Esophagus muscularis mucosa (tissue), 4 donors: Measurements from ENCODE around the gene UCN2. TPM values are rescaled to one million over a fixed set of nuclear protein-coding genes. Genes with fewer than 3 reads are reported as not detected.

ENCODE experiments used
- DNase-seq: peaks from one replicate; pipeline ENCODE4 v3.0.0-alpha.2; 2017; ENCODE audit errors: extremely low spot score
- H3K27ac ChIP-seq, 4 donors: fragments of 200-600 bp; sonication (generic); replicated peaks in 1 of 4; 1 replicate in 3 of 4; 2 replicates in 1 of 4; pipeline ENCODE4 v1.5.1; 2016 to 2019; ENCODE audit warnings: mild to moderate bottlenecking in 1 of 4
- H3K27me3 ChIP-seq, 4 donors: fragments of 200-600 bp; sonication (generic); one replicate each; pipeline versions ENCODE4 v1.5.1 to v1.6.0; 2016 to 2019
- H3K36me3 ChIP-seq, 4 donors: fragments of 200-600 bp; sonication (generic); one replicate each; pipeline ENCODE4 v1.5.1; 2016 to 2019
- H3K4me1 ChIP-seq, 4 donors: fragments of 200-600 bp; sonication (generic); one replicate each; pipeline ENCODE4 v1.5.1; 2016 to 2019
- H3K4me3 ChIP-seq, 4 donors: fragments of 200-600 bp; sonication (generic); 1 replicate in 2 of 4; 2 replicates in 2 of 4; pipeline ENCODE4 v1.5.1; 2016 to 2019; ENCODE audit warnings: mild to moderate bottlenecking in 4 of 4, moderate library complexity in 1 of 4
- H3K9me3 ChIP-seq, 4 donors: fragments of 200-600 bp; sonication (generic); 1 replicate in 3 of 4; 2 replicates in 1 of 4; pipeline ENCODE4 v1.5.1; 2016 to 2019
- CTCF ChIP-seq, 3 experiments: fragments of 200-600 bp in 2 of 3; fragments of 450-650 bp in 1 of 3; sonication (generic) in 2 of 3; IDR thresholded peaks; one replicate each; pipeline ENCODE4 v1.5.1; 2017 to 2019; ENCODE audit warnings: antibody characterized with exemption in 3 of 3, mild to moderate bottlenecking in 2 of 3, moderate library complexity in 1 of 3
- EP300 ChIP-seq: sonication (generic); formaldehyde crosslinking; IDR thresholded peaks from one replicate; pipeline ENCODE4 v1.6.1; 2017; ENCODE audit warnings: antibody characterized with exemption
- POLR2A ChIP-seq: fragments of 450-650 bp; IDR thresholded peaks from one replicate; pipeline ENCODE4 v1.6.1; 2017; ENCODE audit warnings: antibody characterized with exemption, moderate library complexity, mild to moderate bottlenecking, low read depth
- POLR2AphosphoS5 ChIP-seq, 2 donors: sonication (generic); formaldehyde crosslinking; IDR thresholded peaks; one replicate each; pipeline ENCODE4 v1.6.1; 2017; ENCODE audit warnings: antibody characterized with exemption in 2 of 2
- WGBS: methylation state at CpG from one replicate; pipeline ENCODE4 v1.1.5; 2018; 5-methylcytosine and 5-hydroxymethylcytosine counted together
- intact Hi-C: fragments of 100-400 bp; cut with DNase I; formaldehyde crosslinking; loops from one replicate; pipeline ENCODE4 v1.15.1; 2023
- total RNA-seq, 4 donors: library from RNA; depleted of rRNA; stranded (reverse); fragments of >200 nt; gene quantifications; one replicate each; pipeline versions ENCODE4 v1.1.0 to v1.2.1, GENCODE V29; 2016

UCN2 gene
- total RNA-seq, 4 donors from 2014 or later, result not detected

- DNase-seq, result no peak
- intact Hi-C loops, result no loop called here
- no peak overlapping the region for H3K27ac ChIP-seq
Measured at GRCh38 chr3:48592519-48593087, 29.0 kb upstream of the UCN2 start.

GRCh38 chr3:48591886-48592518 lies 28.4 kb upstream of the UCN2 start:
- TF ChIP-seq CTCF (IDR thresholded peaks at IDR 0.05), result no peak
- TF ChIP-seq POLR2A, result no peak
- Histone ChIP-seq H3K27ac (no peak overlapping the region), H3K4me3 (no peak overlapping the region), H3K27me3 (peaks cover 0 to 46% (median 0%) of the 10 kb centered on the region in 4 donors), H3K9me3 (no peaks in the 10 kb centered on the region), H3K4me1 (peaks cover 19 to 28% (median 23%) of the 10 kb centered on the region in 4 donors), H3K36me3 (peaks cover 0 to 23% (median 0%) of the 10 kb centered on the region in 4 donors)
- intact Hi-C loops, result no loop called here
- DNase-seq, result no peak
- 85% methylated on average over 9 of the region's 22 CpGs for WGBS

More at GRCh38 chr3:48592519-48593087, 29.0 kb upstream of the UCN2 start:
- no peak overlapping the region for H3K4me3 ChIP-seq
- H3K27me3 ChIP-seq, result peaks cover 0 to 46% (median 0%) of the 10 kb centered on the region in 4 donors
- no peak for TF ChIP-seq EP300
- TF ChIP-seq POLR2A, result no peak
- TF ChIP-seq CTCF (IDR thresholded peaks at IDR 0.05), result no peak
- no peak for TF ChIP-seq POLR2AphosphoS5 (IDR thresholded peaks at IDR 0.05)
- H3K36me3 ChIP-seq, result peaks cover 0 to 22% (median 4%) of the 10 kb centered on the region in 4 donors
- peaks cover 21 to 34% (median 24%) of the 10 kb centered on the region in 4 donors for H3K4me1 ChIP-seq
- H3K9me3 ChIP-seq, result no peaks in the 10 kb centered on the region
- WGBS, result 96% methylated on average over 9 of the region's 21 CpGs

- TF ChIP-seq EP300, result no peak
- TF ChIP-seq CTCF (IDR thresholded peaks at IDR 0.05), result no peak
- TF ChIP-seq POLR2A, result no peak
- no peak for TF ChIP-seq POLR2AphosphoS5 (IDR thresholded peaks at IDR 0.05)
- intact Hi-C loops, result no loop called here
- Histone ChIP-seq H3K27ac (no peak overlapping the region), H3K4me3 (no peak overlapping the region), H3K4me1 (peaks cover 19 to 25% (median 22%) of the 10 kb centered on the region in 4 donors), H3K9me3 (no peaks in the 10 kb centered on the region), H3K27me3 (peaks cover 0 to 46% (median 0%) of the 10 kb centered on the region in 4 donors), H3K36me3 (peaks cover 0 to 29% (median 0%) of the 10 kb centered on the region in 4 donors)
- DNase-seq, result no peak
- WGBS, result 79% methylated on average over 6 of the region's 14 CpGs
Measured at GRCh38 chr3:48591436-48591835, 27.9 kb upstream of the UCN2 start.

- H3K27ac ChIP-seq, result no peak overlapping the region
- H3K4me3 ChIP-seq, result no peak overlapping the region
- DNase-seq, result no peak
- no peaks in the 10 kb centered on the region for H3K9me3 ChIP-seq
- WGBS, result 80% methylated on average over 14 of the region's 15 CpGs
- H3K27me3 ChIP-seq, result peaks cover 0 to 19% (median 0%) of the 10 kb centered on the region in 4 donors
- no peak for TF ChIP-seq POLR2AphosphoS5 (IDR thresholded peaks at IDR 0.05)
- TF ChIP-seq EP300, result no peak
- TF ChIP-seq CTCF (IDR thresholded peaks at IDR 0.05), result no peak
- TF ChIP-seq POLR2A, result no peak
- H3K36me3 ChIP-seq, result peaks cover 0 to 47% (median 2%) of the 10 kb centered on the region in 4 donors
- intact Hi-C loops, result no loop called here
- H3K4me1 ChIP-seq, result no peaks in the 10 kb centered on the region
Measured at GRCh38 chr3:48588230-48588629, 24.6 kb upstream of the UCN2 start.

- 84% methylated on average over 10 of the region's 11 CpGs for WGBS
- no peak overlapping the region for H3K27ac ChIP-seq
- no peak for DNase-seq
- peaks cover 0 to 52% (median 2%) of the 10 kb centered on the region in 4 donors for H3K36me3 ChIP-seq
- TF ChIP-seq EP300 (no peak), CTCF (IDR thresholded peaks at IDR 0.05) (no peak), POLR2AphosphoS5 (IDR thresholded peaks at IDR 0.05) (no peak), POLR2A (no peak)
- intact Hi-C loops, result no loop called here
- peaks cover 0 to 14% (median 0%) of the 10 kb centered on the region in 4 donors for H3K27me3 ChIP-seq
- no peaks in the 10 kb centered on the region for H3K9me3 ChIP-seq
- no peak overlapping the region for H3K4me3 ChIP-seq
- no peaks in the 10 kb centered on the region for H3K4me1 ChIP-seq
Measured at GRCh38 chr3:48587686-48588085, 24.1 kb upstream of the UCN2 start.
